CD14-positive monocyte (primary cell): ENCODE measurements around the gene CCDC12. TPM values are rescaled to one million over a fixed set of nuclear protein-coding genes. Genes with fewer than 3 reads are reported as not detected.

ENCODE experiments used
- DNase-seq, 3 donors: peaks; one replicate each; pipeline ENCODE4 v3.0.0-alpha.2; 2011 to 2022
- H2AFZ ChIP-seq: 2 replicates; pipeline ENCODE4 v1.6.0; 2012; ENCODE audit warnings: mild to moderate bottlenecking, low read depth, low read length, inconsistent platforms; ENCODE audit not compliant: insufficient read depth, poor library complexity, severe bottlenecking
- H3K27ac ChIP-seq, 2 donors: 1 replicate in 1 of 2; 2 replicates in 1 of 2; pipeline ENCODE4 v1.5.1; 2012 to 2013; ENCODE audit warnings: low read length in 2 of 2, control low read depth in 1 of 2, inconsistent platforms in 1 of 2, low read depth in 1 of 2, mild to moderate bottlenecking in 1 of 2
- H3K27me3 ChIP-seq, 2 donors: one replicate each; pipeline versions ENCODE4 v1.6.0 to v1.6.1; 2011 to 2013; ENCODE audit warnings: low read length in 2 of 2; ENCODE audit not compliant: control insufficient read depth in 2 of 2, insufficient read depth in 2 of 2
- H3K36me3 ChIP-seq, 2 donors: replicated peaks in 1 of 2; 1 replicate in 1 of 2; 2 replicates in 1 of 2; pipeline versions ENCODE4 v1.5.1 to v1.6.1; 2012 to 2013; ENCODE audit warnings: low read length in 2 of 2, control low read depth in 1 of 2, inconsistent platforms in 1 of 2, mild to moderate bottlenecking in 1 of 2; ENCODE audit not compliant: insufficient read depth in 2 of 2, control insufficient read depth in 1 of 2
- H3K4me1 ChIP-seq, 2 donors: 1 replicate in 1 of 2; 2 replicates in 1 of 2; pipeline versions ENCODE4 v1.5.1 to v1.6.1; 2012 to 2013; ENCODE audit warnings: low read length in 2 of 2, control low read depth in 1 of 2, inconsistent platforms in 1 of 2, mild to moderate bottlenecking in 1 of 2, moderate library complexity in 1 of 2; ENCODE audit not compliant: insufficient read depth in 2 of 2, control insufficient read depth in 1 of 2
- H3K4me2 ChIP-seq: replicated peaks from 2 replicates; pipeline ENCODE3; 2012; ENCODE audit warnings: low read length, moderate library complexity, mild to moderate bottlenecking; ENCODE audit not compliant: poor library complexity, severe bottlenecking; ENCODE audit errors: extremely low read depth
- H3K4me3 ChIP-seq, 3 experiments: fragments of 200-600 bp in 1 of 3; sonication (generic) in 1 of 3; replicated peaks in 1 of 3; 1 replicate in 2 of 3; 2 replicates in 1 of 3; pipeline ENCODE4 v1.5.1; 2011 to 2013; ENCODE audit warnings: low read length in 3 of 3, mild to moderate bottlenecking in 3 of 3, control low read depth in 2 of 3, low read depth in 2 of 3, inconsistent platforms in 1 of 3, moderate library complexity in 1 of 3
- H3K79me2 ChIP-seq: 2 replicates; pipeline ENCODE4 v1.6.0; 2012; ENCODE audit warnings: mild to moderate bottlenecking, control low read depth, inconsistent platforms, low read length, moderate library complexity; ENCODE audit not compliant: insufficient read depth
- H3K9ac ChIP-seq: 2 replicates; pipeline ENCODE4 v1.6.0; 2017; ENCODE audit warnings: low read length, mild to moderate bottlenecking; ENCODE audit not compliant: insufficient read depth, poor library complexity, severe bottlenecking
- H3K9me3 ChIP-seq, 2 donors: replicated peaks in 1 of 2; 1 replicate in 1 of 2; 2 replicates in 1 of 2; pipeline versions ENCODE4 v1.5.1 to v1.6.1; 2012 to 2013; ENCODE audit warnings: low read length in 2 of 2, control low read depth in 1 of 2; ENCODE audit not compliant: control insufficient read depth in 1 of 2, insufficient read depth in 1 of 2
- H4K20me1 ChIP-seq: 2 replicates; pipeline ENCODE4 v1.6.0; 2012; ENCODE audit warnings: mild to moderate bottlenecking, low read length, control low read depth, moderate library complexity; ENCODE audit not compliant: insufficient read depth
- H3K27ac Mint-ChIP-seq, 7 donors: one replicate each; pipeline ENCODE4 v1.8.0; 2020; ENCODE audit warnings: mild to moderate bottlenecking in 7 of 7, mixed read lengths in 7 of 7, moderate library complexity in 6 of 7, inconsistent platforms in 2 of 7
- H3K27me3 Mint-ChIP-seq, 3 donors: one replicate each; pipeline ENCODE4 v1.8.0; 2021 to 2022; ENCODE audit warnings: low read depth in 3 of 3, mild to moderate bottlenecking in 3 of 3, mixed read lengths in 3 of 3, moderate library complexity in 3 of 3, inconsistent platforms in 1 of 3
- H3K36me3 Mint-ChIP-seq, 2 donors: one replicate each; pipeline ENCODE4 v1.8.0; 2020; ENCODE audit warnings: mixed read lengths in 2 of 2, inconsistent platforms in 1 of 2, mild to moderate bottlenecking in 1 of 2
- H3K4me1 Mint-ChIP-seq: one replicate; pipeline ENCODE4 v1.8.0; 2020; ENCODE audit warnings: mild to moderate bottlenecking, mixed read lengths
- H3K4me3 Mint-ChIP-seq, 2 donors: one replicate each; pipeline ENCODE4 v1.8.0; 2020; ENCODE audit warnings: mild to moderate bottlenecking in 2 of 2, mixed read lengths in 2 of 2, moderate library complexity in 1 of 2
- H3K9me3 Mint-ChIP-seq, 7 donors: one replicate each; pipeline ENCODE4 v1.8.0; 2020 to 2022; ENCODE audit warnings: mixed read lengths in 7 of 7, mild to moderate bottlenecking in 6 of 7, moderate library complexity in 6 of 7, inconsistent platforms in 2 of 7
- WGBS: methylation state at CpG from one replicate; pipeline ENCODE4 v1.1.5; 2013; ENCODE audit warnings: missing lambda C conversion rate; ENCODE audit not compliant: insufficient coverage; 5-methylcytosine and 5-hydroxymethylcytosine counted together
- intact Hi-C, 2 donors: fragments of 100-400 bp; cut with micrococcal nuclease; formaldehyde crosslinking; loops; one replicate each; pipeline versions ENCODE4 v1.15.0 to v1.15.1; 2023
- polyA plus RNA-seq, 3 donors: library from polyadenylated mRNA; depleted of rRNA in 1 of 3; unstranded in 2 of 3; stranded (reverse) in 1 of 3; fragments of 300-500 nt in 2 of 3; fragments of >200 nt in 1 of 3; fragmentation: Illumina TruSeq in 2 of 3; gene quantifications; 1 replicate in 2 of 3; 2 replicates in 1 of 3; pipeline ENCODE4 v1.2.3, GENCODE V29; 2012 to 2021
- TF ChIP-seq, protein P1 (sequence below): fragments of 200-600 bp; IDR thresholded peaks from one replicate; pipeline ENCODE4 v1.8.0; 2022; ENCODE audit warnings: antibody characterized with exemption, mild to moderate bottlenecking

Gene CCDC12
- polyA plus RNA-seq, 3 donors = 50.1 to 70.7 (median 55.8) TPM

DNA sequence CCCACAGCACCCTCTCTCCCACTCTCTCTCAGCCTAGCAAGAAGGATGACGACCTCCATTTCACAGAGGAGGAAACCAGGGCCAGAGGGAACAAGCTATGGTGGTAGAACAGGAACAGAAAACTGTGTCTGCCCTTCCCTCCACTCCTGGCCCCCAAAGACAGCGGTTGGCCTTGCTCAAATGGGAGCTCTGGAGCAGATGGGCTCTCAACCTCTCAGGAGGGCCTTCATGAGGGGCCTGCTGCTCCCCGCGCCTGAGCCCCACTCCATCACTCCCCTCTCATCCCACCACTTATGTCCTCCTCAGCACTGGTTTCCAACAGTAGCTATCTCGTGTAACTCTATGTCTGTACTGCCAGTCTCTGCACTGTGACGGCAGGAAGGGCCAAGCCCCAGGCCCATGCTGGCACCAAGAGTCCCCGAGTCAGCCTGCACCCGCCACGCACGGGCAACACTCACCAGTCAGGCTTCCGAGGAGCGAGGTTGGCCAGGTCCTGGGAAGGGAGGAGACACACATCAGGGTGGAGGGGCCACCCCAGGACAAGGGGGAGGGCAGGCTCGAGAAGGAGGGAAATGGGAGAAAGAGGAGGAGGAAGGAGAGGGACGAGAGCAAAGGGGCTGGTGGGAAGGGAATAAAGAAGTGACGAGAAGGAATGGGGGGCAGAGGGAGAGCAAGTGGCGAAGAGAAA, 53.5 kb downstream of the CCDC12 start:
- Histone ChIP-seq H2AFZ (no peak overlapping the region), H3K4me3 (no peak overlapping the region), H3K4me2 (no peak overlapping the region), H3K9me3 (no peaks in the 10 kb centered on the region), H3K79me2 (peaks cover 52% of the 10 kb centered on the region), H3K4me1 (peaks cover 31 to 42% of the 10 kb centered on the region in 2 donors), H3K27ac (peak overlapping the region in 1 of 2 donors; percentile 63), H3K9ac (no peak overlapping the region), H4K20me1 (peaks cover 54% of the 10 kb centered on the region), H3K36me3 (peaks cover 76 to 81% of the 10 kb centered on the region in 2 donors), H3K27me3 (no peaks in the 10 kb centered on the region)
- no peaks in the 10 kb centered on the region for H3K27me3 Mint-ChIP-seq
- H3K4me1 Mint-ChIP-seq = peaks cover 34% of the 10 kb centered on the region
- TF ChIP-seq, protein P1, sequence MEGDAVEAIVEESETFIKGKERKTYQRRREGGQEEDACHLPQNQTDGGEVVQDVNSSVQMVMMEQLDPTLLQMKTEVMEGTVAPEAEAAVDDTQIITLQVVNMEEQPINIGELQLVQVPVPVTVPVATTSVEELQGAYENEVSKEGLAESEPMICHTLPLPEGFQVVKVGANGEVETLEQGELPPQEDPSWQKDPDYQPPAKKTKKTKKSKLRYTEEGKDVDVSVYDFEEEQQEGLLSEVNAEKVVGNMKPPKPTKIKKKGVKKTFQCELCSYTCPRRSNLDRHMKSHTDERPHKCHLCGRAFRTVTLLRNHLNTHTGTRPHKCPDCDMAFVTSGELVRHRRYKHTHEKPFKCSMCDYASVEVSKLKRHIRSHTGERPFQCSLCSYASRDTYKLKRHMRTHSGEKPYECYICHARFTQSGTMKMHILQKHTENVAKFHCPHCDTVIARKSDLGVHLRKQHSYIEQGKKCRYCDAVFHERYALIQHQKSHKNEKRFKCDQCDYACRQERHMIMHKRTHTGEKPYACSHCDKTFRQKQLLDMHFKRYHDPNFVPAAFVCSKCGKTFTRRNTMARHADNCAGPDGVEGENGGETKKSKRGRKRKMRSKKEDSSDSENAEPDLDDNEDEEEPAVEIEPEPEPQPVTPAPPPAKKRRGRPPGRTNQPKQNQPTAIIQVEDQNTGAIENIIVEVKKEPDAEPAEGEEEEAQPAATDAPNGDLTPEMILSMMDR = no peak
- peaks cover 0 to 2% (median 0%) of the 10 kb centered on the region in 7 donors for H3K9me3 Mint-ChIP-seq
- 94% methylated on average over 10 of the region's 16 CpGs for WGBS
- H3K4me3 Mint-ChIP-seq = no peak overlapping the region
- H3K27ac Mint-ChIP-seq = peak overlapping the region in 6 of 7 donors; percentile 40 to 88 (median 69)
- intact Hi-C loops = loop anchor here (5.0 kb wide), 1 partner anchor 74 kb away; no protein-coding TSS in a partner anchor
- no peak for DNase-seq
- peaks cover 71 to 79% of the 10 kb centered on the region in 2 donors for H3K36me3 Mint-ChIP-seq

DNA sequence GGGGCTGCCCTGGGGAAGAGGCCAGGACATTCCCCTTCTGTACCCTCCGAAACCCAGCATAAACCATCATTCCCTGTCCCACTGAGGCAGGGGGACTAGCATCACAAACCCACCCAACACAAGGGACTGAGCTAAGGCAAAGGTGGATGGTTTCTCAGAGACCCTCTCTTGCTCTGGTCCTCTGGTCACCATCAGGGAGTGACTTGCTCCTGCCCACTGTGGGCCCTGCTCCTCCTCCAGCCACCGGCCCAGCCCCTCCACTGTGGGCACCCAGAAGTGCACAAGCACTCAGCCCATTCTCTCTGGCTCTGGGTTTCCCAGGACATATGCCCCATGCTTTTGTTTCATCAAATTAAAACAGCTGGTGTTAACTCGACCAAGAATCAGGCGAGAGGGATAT, 54.1 kb downstream of the CCDC12 start:
- peak overlapping the region in 1 of 2 donors; percentile 63 for H3K27ac ChIP-seq
- peak overlapping the region in 3 of 7 donors; percentile 18 to 88 (median 40) for H3K27ac Mint-ChIP-seq
- H3K4me2 ChIP-seq = no peak overlapping the region
- intact Hi-C loops = loop anchor here (5.0 kb wide), 1 partner anchor 75 kb away; no protein-coding TSS in a partner anchor
- no peaks in the 10 kb centered on the region for H3K27me3 Mint-ChIP-seq
- peaks cover 54% of the 10 kb centered on the region for H4K20me1 ChIP-seq
- H3K4me3 Mint-ChIP-seq = no peak overlapping the region
- DNase-seq = no peak
- H3K9ac ChIP-seq = no peak overlapping the region
- peaks cover 52% of the 10 kb centered on the region for H3K79me2 ChIP-seq
- peaks cover 25 to 36% of the 10 kb centered on the region in 2 donors for H3K4me1 ChIP-seq
- H3K9me3 Mint-ChIP-seq = peaks cover 0 to 2% (median 0%) of the 10 kb centered on the region in 7 donors
- WGBS = 97% methylated on average over 2 of the region's 4 CpGs
- TF ChIP-seq, protein P1 = no peak
- peaks cover 77 to 85% of the 10 kb centered on the region in 2 donors for H3K36me3 Mint-ChIP-seq
- H3K4me1 Mint-ChIP-seq = peaks cover 29% of the 10 kb centered on the region
- H2AFZ ChIP-seq = no peak overlapping the region
- H3K27me3 ChIP-seq = no peaks in the 10 kb centered on the region
- no peaks in the 10 kb centered on the region for H3K9me3 ChIP-seq
- H3K36me3 ChIP-seq = peaks cover 81 to 87% of the 10 kb centered on the region in 2 donors
- no peak overlapping the region for H3K4me3 ChIP-seq
